Activated CD4-positive, alpha-beta T cell treated with anti-CD3 and anti-CD28 coated beads for 36 hours (primary cell): ENCODE measurements around the gene MECR. TPM values are rescaled to one million over a fixed set of nuclear protein-coding genes. Genes with fewer than 3 reads are reported as not detected.
"Not testable (repeated sequence)": the region's sequence is repeated elsewhere in the genome, so short reads cannot be mapped to it uniquely, and the experiment has no call there.

ENCODE experiments used
- ATAC-seq: fragments of 200-7000 bp; cut with Tn5 transposase; one replicate; pipeline ENCODE4 v1.10.0; 2021; ENCODE audit warnings: mild to moderate bottlenecking, moderate library complexity
- CTCF ChIA-PET: fragments of 350-600 bp; sonication (Branson Sonifier 250); formaldehyde crosslinking; loops from one replicate; lab custom pipeline; 2021; ENCODE audit warnings: antibody characterized with exemption; lab: Charles Lee
- POLR2A ChIA-PET: fragments of 350-600 bp; sonication (Branson Sonifier 250); formaldehyde crosslinking; loops from one replicate; lab custom pipeline; 2021; ENCODE audit warnings: antibody characterized with exemption, inconsistent platforms; lab: Charles Lee
- DNase-seq: peaks from one replicate; pipeline ENCODE4 v3.0.0-alpha.2; 2020
- H3K27ac Mint-ChIP-seq: one replicate; pipeline ENCODE4 v1.8.0; 2021; ENCODE audit warnings: mixed read lengths
- H3K27me3 Mint-ChIP-seq: one replicate; pipeline ENCODE4 v1.8.0; 2021; ENCODE audit warnings: mixed read lengths
- H3K36me3 Mint-ChIP-seq: one replicate; pipeline ENCODE4 v1.8.0; 2021; ENCODE audit warnings: low read depth, mixed read lengths
- H3K4me1 Mint-ChIP-seq: one replicate; pipeline ENCODE4 v1.8.0; 2021; ENCODE audit warnings: mixed read lengths
- H3K4me3 Mint-ChIP-seq: one replicate; pipeline ENCODE4 v1.8.0; 2021; ENCODE audit warnings: mild to moderate bottlenecking, moderate library complexity, mixed read lengths
- H3K9me3 Mint-ChIP-seq: one replicate; pipeline ENCODE4 v1.8.0; 2021; ENCODE audit warnings: low read depth, mixed read lengths
- intact Hi-C, 2 experiments: fragments of 100-400 bp; cut with DNase I in 1 of 2; cut with micrococcal nuclease in 1 of 2; formaldehyde crosslinking; loops; one replicate each; pipeline versions ENCODE4 v1.14.2 to v1.15.1; 2022 to 2024; cut with DNase I, micrococcal nuclease
- total RNA-seq, 2 experiments: library from RNA; stranded (reverse); gene quantifications; one replicate each; pipeline ENCODE4 v1.2.3, GENCODE V29; 2021

Gene MECR
- total RNA-seq, 2 experiments from 2014 or later = 41.3 to 43.1 TPM

- CTCF ChIA-PET = no interaction called here
- H3K4me3 Mint-ChIP-seq = no peak overlapping the region
- intact Hi-C loops = no loop called here
- ATAC-seq (no peak), DNase-seq (no peak)
- no peak overlapping the region for H3K27ac Mint-ChIP-seq
- POLR2A ChIA-PET = no interaction called here
- no peaks in the 10 kb centered on the region for H3K9me3 Mint-ChIP-seq
- H3K27me3 Mint-ChIP-seq = peaks cover 30% of the 10 kb centered on the region
- H3K36me3 Mint-ChIP-seq = no peaks in the 10 kb centered on the region
- H3K4me1 Mint-ChIP-seq = peaks cover 3% of the 10 kb centered on the region
Observed at GRCh38 chr1:29243023-29243870, 12.5 kb upstream of the MECR start.

GRCh38 chr1:29240986-29241385 is 10.3 kb upstream of the MECR start:
- Mint-ChIP-seq H3K36me3 (no peaks in the 10 kb centered on the region), H3K27me3 (peaks cover 40% of the 10 kb centered on the region), H3K27ac (no peak overlapping the region), H3K9me3 (no peaks in the 10 kb centered on the region), H3K4me3 (no peak overlapping the region), H3K4me1 (peaks cover 12% of the 10 kb centered on the region)
- intact Hi-C loops = no loop called here
- DNase-seq (no peak), ATAC-seq (no peak)
- ChIA-PET POLR2A (interaction anchor here (0.6 kb wide), 1 partner anchor 153 kb away, joined by 4 read pairs; no protein-coding TSS in a partner anchor), CTCF (no interaction called here)

GRCh38 chr1:29240400-29240837 is 9.7 kb upstream of the MECR start:
- Mint-ChIP-seq H3K4me1 (peaks cover 12% of the 10 kb centered on the region), H3K36me3 (no peaks in the 10 kb centered on the region), H3K4me3 (no peak overlapping the region), H3K27me3 (peaks cover 42% of the 10 kb centered on the region), H3K9me3 (no peaks in the 10 kb centered on the region), H3K27ac (no peak overlapping the region)
- CTCF ChIA-PET = no interaction called here
- DNase-seq (no peak), ATAC-seq (no peak)
- POLR2A ChIA-PET = no interaction called here
- intact Hi-C loops = no loop called here

GRCh38 chr1:29239142-29239541 is 8.4 kb upstream of the MECR start:
- ATAC-seq (no peak), DNase-seq (no peak)
- CTCF ChIA-PET = interaction anchor here (0.6 to 1.2 kb wide), 2 partner anchors 14 to 1500 kb away, joined by 3 read pairs; no protein-coding TSS in a partner anchor
- Mint-ChIP-seq H3K4me1 (peaks cover 12% of the 10 kb centered on the region), H3K27ac (no peak overlapping the region), H3K9me3 (no peaks in the 10 kb centered on the region), H3K27me3 (peaks cover 48% of the 10 kb centered on the region), H3K36me3 (no peaks in the 10 kb centered on the region), H3K4me3 (no peak overlapping the region)
- intact Hi-C loops = loop anchor here in 1 of 2 experiments (5.0 to 10.0 kb wide), 4 partner anchors 213 to 1826 kb away; partner anchors contain the start of gene PUM1
- POLR2A ChIA-PET = no interaction called here

GRCh38 chr1:29238620-29239002 is 7.9 kb upstream of the MECR start:
- ChIA-PET POLR2A (no interaction called here), CTCF (interaction anchor here (1.2 kb wide), 1 partner anchor 15 kb away, joined by 3 read pairs; no protein-coding TSS in a partner anchor)
- Mint-ChIP-seq H3K4me1 (peaks cover 12% of the 10 kb centered on the region), H3K9me3 (no peaks in the 10 kb centered on the region), H3K27ac (no peak overlapping the region), H3K36me3 (no peaks in the 10 kb centered on the region), H3K4me3 (peak overlapping the region; percentile 24), H3K27me3 (peaks cover 49% of the 10 kb centered on the region)
- DNase-seq (no peak), ATAC-seq (no peak)
- intact Hi-C loops = loop anchor here in 1 of 2 experiments (5.0 to 10.0 kb wide), 4 partner anchors 214 to 1826 kb away; partner anchors contain the start of gene PUM1

- ATAC-seq (no peak), DNase-seq (peak; percentile 36)
- ChIA-PET CTCF (no interaction called here), POLR2A (no interaction called here)
- intact Hi-C loops = loop anchor here (2.0 to 10.0 kb wide), 7 partner anchors 103 to 1827 kb away; partner anchors contain the start of gene PUM1 (in 1 of the 2)
- Mint-ChIP-seq H3K27ac (peak overlapping the region; percentile 51), H3K4me1 (peaks cover 12% of the 10 kb centered on the region), H3K4me3 (peak overlapping the region; percentile 56), H3K9me3 (no peaks in the 10 kb centered on the region), H3K36me3 (no peaks in the 10 kb centered on the region), H3K27me3 (peaks cover 50% of the 10 kb centered on the region)
Observed at GRCh38 chr1:29237852-29238619, 7.3 kb upstream of the MECR start.

GRCh38 chr1:29237129-29237821 is 6.5 kb upstream of the MECR start:
- ATAC-seq (no peak), DNase-seq (peak; percentile 22)
- Mint-ChIP-seq H3K9me3 (no peaks in the 10 kb centered on the region), H3K4me3 (peak overlapping the region; percentile 63), H3K36me3 (no peaks in the 10 kb centered on the region), H3K27ac (no peak overlapping the region), H3K4me1 (peaks cover 12% of the 10 kb centered on the region), H3K27me3 (peaks cover 50% of the 10 kb centered on the region)
- ChIA-PET CTCF (interaction anchor here (0.7 to 1.3 kb wide), 3 partner anchors 11 to 54 kb away, joined by 3 read pairs; no protein-coding TSS in a partner anchor), POLR2A (no interaction called here)
- intact Hi-C loops = loop anchor here (2.0 to 10.0 kb wide), 7 partner anchors 104 to 1828 kb away; partner anchors contain the start of gene PUM1 (in 1 of the 2)

- no peak for ATAC-seq
- H3K27me3 Mint-ChIP-seq = peaks cover 50% of the 10 kb centered on the region
- no peak for DNase-seq
Observed at GRCh38 chr1:29236712-29237128, 6.0 kb upstream of the MECR start.

GRCh38 chr1:29235955-29236711 is 5.4 kb upstream of the MECR start, which contains the start of gene PTPRU:
TSS of gene PTPRU (plus strand) at chr1:29236522. CDS start at chr1:29236645, 123 bp downstream.
- peaks cover 44% of the 10 kb centered on the region for H3K27me3 Mint-ChIP-seq
- peaks cover 15% of the 10 kb centered on the region for H3K4me1 Mint-ChIP-seq
- H3K36me3 Mint-ChIP-seq = no peaks in the 10 kb centered on the region
- no peaks in the 10 kb centered on the region for H3K9me3 Mint-ChIP-seq
- ChIA-PET CTCF (interaction anchor here (0.7 to 1.3 kb wide), 4 partner anchors 10 to 1479 kb away, joined by 3 read pairs; no protein-coding TSS in a partner anchor), POLR2A (no interaction called here)
- peak; percentile 91 for DNase-seq
- ATAC-seq = peak; percentile 85
- no peak within 1 kb of the TSS for H3K27ac Mint-ChIP-seq
- intact Hi-C loops = loop anchor here (1.0 to 10.0 kb wide), 12 partner anchors 23 to 1829 kb away; partner anchors contain the start of gene PUM1 (in 1 of the 2)
- H3K4me3 Mint-ChIP-seq = peak within 1 kb of the TSS; percentile 63

More at GRCh38 chr1:29236712-29237128, 6.0 kb upstream of the MECR start:
- POLR2A ChIA-PET = no interaction called here
- intact Hi-C loops = loop anchor here (1.0 to 10.0 kb wide), 12 partner anchors 23 to 1828 kb away; partner anchors contain the start of gene PUM1 (in 1 of the 2)
- H3K4me3 Mint-ChIP-seq = peak overlapping the region; percentile 63
- H3K4me1 Mint-ChIP-seq = peaks cover 12% of the 10 kb centered on the region
- CTCF ChIA-PET = interaction anchor here (0.7 to 1.3 kb wide), 3 partner anchors 10 to 54 kb away, joined by 3 read pairs; no protein-coding TSS in a partner anchor
- no peak overlapping the region for H3K27ac Mint-ChIP-seq
- H3K36me3 Mint-ChIP-seq = no peaks in the 10 kb centered on the region
- no peaks in the 10 kb centered on the region for H3K9me3 Mint-ChIP-seq

GRCh38 chr1:29234881-29235280 is 4.1 kb upstream of the MECR start:
- intact Hi-C loops = loop anchor here in 1 of 2 experiments (5.0 to 10.0 kb wide), 5 partner anchors 217 to 1830 kb away; partner anchors contain the start of gene PUM1
- H3K27ac Mint-ChIP-seq, DNase-seq, POLR2A ChIA-PET, H3K36me3 Mint-ChIP-seq, H3K4me3 Mint-ChIP-seq, H3K9me3 Mint-ChIP-seq, ATAC-seq: not testable (repeated sequence)
- Mint-ChIP-seq H3K27me3 (peaks cover 35% of the 10 kb centered on the region), H3K4me1 (peaks cover 17% of the 10 kb centered on the region)
- CTCF ChIA-PET = interaction anchor here (0.8 to 1.3 kb wide), 2 partner anchors 10 to 26 kb away, joined by 3 read pairs; no protein-coding TSS in a partner anchor
